ENCODE results near the gene SLC25A40.

DNA sequence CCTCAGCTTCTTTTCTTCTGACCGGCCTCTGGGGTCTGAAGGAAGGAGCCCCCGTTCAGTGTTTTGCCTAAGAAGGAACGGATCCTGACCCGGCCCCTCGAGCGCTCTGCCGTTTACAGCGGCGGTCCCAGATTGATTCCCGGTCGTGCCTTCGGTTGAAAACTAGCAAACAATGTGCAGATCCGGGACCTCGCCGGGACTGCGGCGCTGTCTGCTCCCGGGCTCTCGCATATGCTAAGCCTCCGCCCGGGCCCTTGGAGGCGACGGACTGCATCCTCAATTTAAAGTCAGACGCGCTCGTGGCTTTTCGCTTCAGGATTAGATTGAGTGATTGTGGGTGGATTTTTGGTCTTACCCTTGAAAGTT is 692 bp upstream of the SLC25A40 start:
- TF ChIP-seq EZH2 (IDR thresholded peaks at IDR 0.05; ENCODE audit: low read depth) = no peak
- TF ChIP-seq, protein P1, sequence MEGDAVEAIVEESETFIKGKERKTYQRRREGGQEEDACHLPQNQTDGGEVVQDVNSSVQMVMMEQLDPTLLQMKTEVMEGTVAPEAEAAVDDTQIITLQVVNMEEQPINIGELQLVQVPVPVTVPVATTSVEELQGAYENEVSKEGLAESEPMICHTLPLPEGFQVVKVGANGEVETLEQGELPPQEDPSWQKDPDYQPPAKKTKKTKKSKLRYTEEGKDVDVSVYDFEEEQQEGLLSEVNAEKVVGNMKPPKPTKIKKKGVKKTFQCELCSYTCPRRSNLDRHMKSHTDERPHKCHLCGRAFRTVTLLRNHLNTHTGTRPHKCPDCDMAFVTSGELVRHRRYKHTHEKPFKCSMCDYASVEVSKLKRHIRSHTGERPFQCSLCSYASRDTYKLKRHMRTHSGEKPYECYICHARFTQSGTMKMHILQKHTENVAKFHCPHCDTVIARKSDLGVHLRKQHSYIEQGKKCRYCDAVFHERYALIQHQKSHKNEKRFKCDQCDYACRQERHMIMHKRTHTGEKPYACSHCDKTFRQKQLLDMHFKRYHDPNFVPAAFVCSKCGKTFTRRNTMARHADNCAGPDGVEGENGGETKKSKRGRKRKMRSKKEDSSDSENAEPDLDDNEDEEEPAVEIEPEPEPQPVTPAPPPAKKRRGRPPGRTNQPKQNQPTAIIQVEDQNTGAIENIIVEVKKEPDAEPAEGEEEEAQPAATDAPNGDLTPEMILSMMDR (conservative IDR thresholded peaks at IDR 0.05) = no peak

Data from PC-9 (cell line).